ENCODE data around the gene SRP68.

Gene SRP68

DNA sequence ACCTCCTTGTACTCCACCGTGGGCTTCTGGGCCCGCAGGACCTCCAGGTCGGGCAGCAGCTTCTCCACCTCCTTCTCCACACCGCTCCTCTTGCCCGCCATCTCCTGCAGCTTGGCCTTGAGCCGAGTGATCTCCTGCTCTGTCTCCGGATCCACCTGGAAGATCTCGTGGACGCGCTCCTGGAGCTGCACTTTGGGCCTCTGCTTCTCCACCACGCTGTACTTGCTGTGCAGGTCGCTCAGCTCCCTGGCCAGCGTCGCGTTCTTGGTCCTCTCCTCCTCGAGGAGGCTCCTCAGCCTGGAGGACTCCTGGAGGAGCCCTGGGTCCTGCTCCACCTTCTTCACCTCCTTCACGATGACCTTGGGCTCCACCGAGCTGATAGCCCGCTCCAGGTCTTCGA is 62.9 kb downstream of the SRP68 start:
- Histone ChIP-seq H3K36me3 (ENCODE audit: insufficient read depth, low read length) (no peaks in the 10 kb centered on the region), H3K4me1 (ENCODE audit: insufficient read depth, low read length, poor library complexity, severe bottlenecking) (peaks cover 16% of the 10 kb centered on the region), H3K9me3 (ENCODE audit: insufficient read depth, low read depth, low read length) (no peaks in the 10 kb centered on the region), H3K4me3 (ENCODE audit: low read length, poor library complexity, severe bottlenecking) (no peak overlapping the region), H3K27me3 (ENCODE audit: insufficient read depth, low read length, poor library complexity, severe bottlenecking) (no peaks in the 10 kb centered on the region), H3F3A (ENCODE audit: low read depth) (no peaks in the 10 kb centered on the region), H3K79me2 (ENCODE audit: insufficient read depth, low read length) (no peaks in the 10 kb centered on the region), H3K9me2 (replicated peaks; ENCODE audit: low read depth, low read length) (no peaks in the 10 kb centered on the region), H4K20me1 (ENCODE audit: insufficient read depth, low read length, poor library complexity, severe bottlenecking) (no peaks in the 10 kb centered on the region), H3K4me2 (ENCODE audit: low read depth, low read length, poor library complexity, severe bottlenecking) (no peak overlapping the region), H3K9ac (ENCODE audit: low read depth, low read length, poor library complexity, severe bottlenecking) (no peak overlapping the region), H2AFZ (ENCODE audit: low read length) (no peak overlapping the region)
- TF ChIP-seq, protein P1, sequence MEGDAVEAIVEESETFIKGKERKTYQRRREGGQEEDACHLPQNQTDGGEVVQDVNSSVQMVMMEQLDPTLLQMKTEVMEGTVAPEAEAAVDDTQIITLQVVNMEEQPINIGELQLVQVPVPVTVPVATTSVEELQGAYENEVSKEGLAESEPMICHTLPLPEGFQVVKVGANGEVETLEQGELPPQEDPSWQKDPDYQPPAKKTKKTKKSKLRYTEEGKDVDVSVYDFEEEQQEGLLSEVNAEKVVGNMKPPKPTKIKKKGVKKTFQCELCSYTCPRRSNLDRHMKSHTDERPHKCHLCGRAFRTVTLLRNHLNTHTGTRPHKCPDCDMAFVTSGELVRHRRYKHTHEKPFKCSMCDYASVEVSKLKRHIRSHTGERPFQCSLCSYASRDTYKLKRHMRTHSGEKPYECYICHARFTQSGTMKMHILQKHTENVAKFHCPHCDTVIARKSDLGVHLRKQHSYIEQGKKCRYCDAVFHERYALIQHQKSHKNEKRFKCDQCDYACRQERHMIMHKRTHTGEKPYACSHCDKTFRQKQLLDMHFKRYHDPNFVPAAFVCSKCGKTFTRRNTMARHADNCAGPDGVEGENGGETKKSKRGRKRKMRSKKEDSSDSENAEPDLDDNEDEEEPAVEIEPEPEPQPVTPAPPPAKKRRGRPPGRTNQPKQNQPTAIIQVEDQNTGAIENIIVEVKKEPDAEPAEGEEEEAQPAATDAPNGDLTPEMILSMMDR (conservative IDR thresholded peaks at IDR 0.05; ENCODE audit: low read length), result no peak
- no peak for TF ChIP-seq EZH2phosphoT487 (IDR thresholded peaks at IDR 0.05; ENCODE audit: borderline replicate concordance)

DNA sequence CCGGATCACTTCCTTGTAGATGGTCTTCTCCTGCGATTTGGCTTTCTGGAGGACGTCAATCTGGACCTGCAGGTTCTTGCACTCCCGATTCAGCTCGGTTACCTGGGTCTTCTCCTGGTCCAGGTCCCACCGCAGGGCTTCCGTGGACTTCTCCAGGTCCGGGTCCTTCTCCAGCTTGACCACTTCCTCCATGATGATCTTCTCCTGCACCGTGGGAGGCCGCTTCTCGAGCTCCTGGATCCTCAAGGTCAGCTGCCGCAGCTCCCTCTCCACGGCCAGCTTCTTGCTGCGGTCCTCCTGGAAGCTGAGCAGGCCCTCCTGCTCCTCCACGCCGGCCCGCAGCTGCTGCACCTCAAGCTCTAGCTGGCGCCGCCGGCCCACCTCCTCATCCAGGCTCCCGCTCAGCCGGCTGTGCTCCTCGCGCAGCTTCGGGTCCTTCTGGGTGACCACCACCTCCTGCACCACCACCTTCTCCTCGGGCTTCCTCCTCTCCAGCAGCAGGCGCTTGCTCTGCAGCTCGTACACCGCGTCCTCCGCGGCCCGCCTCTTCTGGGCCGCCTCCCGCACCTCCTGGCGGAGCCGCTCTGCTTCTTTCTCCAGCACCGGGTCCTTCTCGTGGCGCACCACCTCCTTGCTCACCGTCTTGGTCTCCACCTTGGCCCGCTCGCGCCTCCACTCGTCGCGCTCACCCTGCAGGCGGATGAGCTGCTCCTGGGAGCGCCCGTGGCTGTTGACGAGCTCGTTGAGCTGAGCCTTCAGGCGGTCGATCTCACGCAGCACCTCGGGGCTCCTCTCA is 63.5 kb downstream of the SRP68 start:
- Histone ChIP-seq H4K20me1 (ENCODE audit: insufficient read depth, low read length, poor library complexity, severe bottlenecking) (no peaks in the 10 kb centered on the region), H3K9me2 (replicated peaks; ENCODE audit: low read depth, low read length) (no peaks in the 10 kb centered on the region), H3K4me1 (ENCODE audit: insufficient read depth, low read length, poor library complexity, severe bottlenecking) (peaks cover 13% of the 10 kb centered on the region), H3K79me2 (ENCODE audit: insufficient read depth, low read length) (no peaks in the 10 kb centered on the region), H3K36me3 (ENCODE audit: insufficient read depth, low read length) (no peaks in the 10 kb centered on the region), H3F3A (ENCODE audit: low read depth) (no peaks in the 10 kb centered on the region), H3K9me3 (ENCODE audit: insufficient read depth, low read depth, low read length) (no peaks in the 10 kb centered on the region), H3K27me3 (ENCODE audit: insufficient read depth, low read length, poor library complexity, severe bottlenecking) (no peaks in the 10 kb centered on the region), H3K9ac (ENCODE audit: low read depth, low read length, poor library complexity, severe bottlenecking) (no peak overlapping the region), H2AFZ (ENCODE audit: low read length) (no peak overlapping the region), H3K4me3 (ENCODE audit: low read length, poor library complexity, severe bottlenecking) (no peak overlapping the region), H3K4me2 (ENCODE audit: low read depth, low read length, poor library complexity, severe bottlenecking) (no peak overlapping the region)
- TF ChIP-seq, protein P1 (conservative IDR thresholded peaks at IDR 0.05; ENCODE audit: low read length), result no peak
- TF ChIP-seq EZH2phosphoT487 (IDR thresholded peaks at IDR 0.05; ENCODE audit: borderline replicate concordance), result no peak

DNA sequence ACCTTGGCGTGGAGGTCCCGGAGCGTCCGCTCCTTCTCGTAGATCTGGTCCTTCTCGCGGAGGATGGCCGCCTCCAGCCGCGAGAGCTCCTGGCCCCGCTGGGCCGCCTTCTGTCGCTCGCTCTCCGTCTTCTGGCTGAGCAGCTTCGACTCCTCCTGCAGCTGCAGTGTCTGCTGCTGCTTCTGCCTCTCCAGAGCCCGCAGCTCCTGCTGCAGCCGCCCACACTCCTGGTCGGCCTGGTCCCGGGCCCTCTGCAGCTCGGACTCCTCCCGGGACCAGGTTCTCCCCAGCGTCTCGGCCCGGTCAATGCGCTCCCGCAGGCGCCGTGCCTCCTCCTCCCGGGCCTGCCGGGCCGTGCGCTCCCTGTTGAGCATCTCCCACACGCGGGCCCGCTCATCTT is 64.1 kb downstream of the SRP68 start:
- Histone ChIP-seq H3K4me3 (ENCODE audit: low read length, poor library complexity, severe bottlenecking) (no peak overlapping the region), H3K4me1 (ENCODE audit: insufficient read depth, low read length, poor library complexity, severe bottlenecking) (peaks cover 11% of the 10 kb centered on the region), H3K9me3 (ENCODE audit: insufficient read depth, low read depth, low read length) (no peaks in the 10 kb centered on the region), H3K4me2 (ENCODE audit: low read depth, low read length, poor library complexity, severe bottlenecking) (no peak overlapping the region), H3K79me2 (ENCODE audit: insufficient read depth, low read length) (no peaks in the 10 kb centered on the region), H2AFZ (ENCODE audit: low read length) (no peak overlapping the region), H3K27me3 (ENCODE audit: insufficient read depth, low read length, poor library complexity, severe bottlenecking) (no peaks in the 10 kb centered on the region), H4K20me1 (ENCODE audit: insufficient read depth, low read length, poor library complexity, severe bottlenecking) (no peaks in the 10 kb centered on the region), H3K36me3 (ENCODE audit: insufficient read depth, low read length) (0 out of 2 replicates have a peak, but pooled peaks cover 2% of the 10 kb centered on the region), H3F3A (ENCODE audit: low read depth) (no peaks in the 10 kb centered on the region), H3K9me2 (replicated peaks; ENCODE audit: low read depth, low read length) (no peaks in the 10 kb centered on the region), H3K9ac (ENCODE audit: low read depth, low read length, poor library complexity, severe bottlenecking) (no peak overlapping the region)
- no peak for TF ChIP-seq EZH2phosphoT487 (IDR thresholded peaks at IDR 0.05; ENCODE audit: borderline replicate concordance)
- TF ChIP-seq, protein P1 (conservative IDR thresholded peaks at IDR 0.05; ENCODE audit: low read length), result no peak
